OCI-LY7 (cell line): ENCODE data around the gene TTC33.
"Not testable (repeated sequence)": the region's sequence is repeated elsewhere in the genome, so short reads cannot be mapped to it uniquely, and the experiment has no call there.

Experiments
- CTCF ChIP-seq: fragments of 200-600 bp; sonication (generic); conservative IDR thresholded peaks from 2 replicates; pipeline ENCODE4 v1.5.1; 2014; ENCODE audit warnings: mild to moderate bottlenecking, antibody characterized with exemption, low read length, moderate library complexity, mixed read lengths
- EZH2phosphoT487 ChIP-seq: fragments of 200-600 bp; sonication (generic); IDR thresholded peaks from 2 replicates; pipeline ENCODE4 v1.6.1; 2018; ENCODE audit warnings: low read depth, borderline replicate concordance, mild to moderate bottlenecking, mixed run types, antibody characterized with exemption, low read length, moderate library complexity, mixed read lengths

DNA sequence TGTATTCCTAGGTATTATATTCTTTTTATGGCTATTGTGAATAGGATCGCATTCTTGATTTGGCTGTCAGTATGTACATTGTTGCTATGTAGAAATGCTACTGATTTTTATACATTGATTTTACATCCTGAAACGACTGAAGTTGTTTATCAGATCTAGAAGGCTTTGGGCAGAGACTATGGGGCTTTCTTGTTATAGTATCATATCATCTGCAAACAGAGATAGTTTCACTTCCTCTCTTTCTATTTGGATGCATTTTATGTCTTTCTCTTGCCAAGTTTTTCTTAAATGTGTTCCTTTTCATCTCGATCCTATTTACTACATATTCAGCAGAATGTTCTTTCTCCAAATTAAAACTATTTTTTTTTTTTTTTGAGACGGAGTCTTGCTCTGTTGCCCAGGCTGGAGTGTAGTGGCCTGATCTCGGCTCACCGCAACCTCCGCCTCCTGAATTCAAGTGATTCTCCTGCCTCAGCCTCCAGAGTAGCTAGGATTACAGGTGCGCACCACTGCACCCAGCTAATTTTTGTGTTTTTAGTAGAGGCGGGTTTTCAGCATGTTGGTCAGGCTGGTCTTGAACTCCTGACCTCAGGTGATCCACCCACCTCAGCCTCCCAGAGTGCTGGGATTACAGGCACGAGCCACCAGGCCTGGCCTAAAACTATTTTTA lies 163.9 kb downstream of the TTC33 start:
- not testable (repeated sequence) for TF ChIP-seq CTCF, EZH2phosphoT487
